ENCODE data around the gene ARHGAP45. TPM values are rescaled to one million over a fixed set of nuclear protein-coding genes. Genes with fewer than 3 reads are reported as not detected.

The ARHGAP45 gene
- total RNA-seq, 1 donor from 2014 or later, result 3.0 TPM

DNA sequence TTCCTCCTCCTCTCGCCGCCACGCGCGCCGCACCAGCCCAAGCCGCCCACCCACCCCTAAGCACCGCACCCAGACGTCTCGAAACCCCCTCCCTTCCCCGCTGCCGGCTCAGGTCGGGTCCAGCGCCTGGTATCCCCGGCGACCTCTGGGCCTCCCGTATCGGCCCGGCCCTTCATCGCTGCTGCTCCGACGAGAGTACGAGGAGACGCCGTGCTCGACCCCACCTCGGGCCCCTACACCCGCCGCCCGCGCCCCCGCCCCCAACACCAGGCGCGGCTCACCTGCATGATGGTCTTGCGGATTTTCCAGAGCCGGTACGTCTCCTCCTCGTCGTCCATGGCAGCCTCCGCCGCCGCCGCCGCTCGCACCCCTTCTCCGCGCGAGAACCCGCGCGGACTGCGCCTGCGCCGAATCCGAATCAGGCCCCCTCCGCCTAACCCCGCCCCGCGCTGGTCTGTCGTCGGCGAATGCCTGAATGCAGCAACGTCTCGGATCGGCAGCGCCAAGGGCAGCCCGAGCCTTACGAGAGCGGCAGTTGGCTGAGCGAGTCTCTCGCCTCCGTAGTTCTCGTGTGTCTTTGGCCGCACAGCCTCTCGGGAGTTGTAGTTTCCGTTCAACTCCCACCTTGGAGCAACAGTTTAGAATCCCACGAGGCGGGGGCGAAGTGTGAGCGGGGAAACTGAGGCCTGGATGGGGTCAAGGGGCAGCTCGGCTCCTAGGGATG, 28.2 kb downstream of the ARHGAP45 start, which contains the start of gene POLR2E:
Gene POLR2E (minus strand): TSS at position 398 of the 724 bp plus-strand sequence. CDS start 60 bp downstream, at position 338.
- peaks cover 30% of the 10 kb centered on the region for H3K79me2 ChIP-seq (ENCODE audit: insufficient read depth, low read length)
- no peaks in the 10 kb centered on the region for H3K9me3 ChIP-seq (ENCODE audit: insufficient read depth, low read depth, low read length)
- TF ChIP-seq CTCF (IDR thresholded peaks at IDR 0.05; ENCODE audit: insufficient read depth, low read depth, low read length) (no peak), EZH2 (IDR thresholded peaks at IDR 0.05; ENCODE audit: insufficient read depth, low read length) (no peak)
- peak within 1 kb of the TSS; percentile 96 for H3K9ac ChIP-seq (ENCODE audit: low read length)
- no peaks in the 10 kb centered on the region for H3K36me3 ChIP-seq (ENCODE audit: insufficient read depth, low read length)
- Mint-ChIP-seq H3K4me1 (ENCODE audit: low read depth, unreplicated experiment) (peaks cover 10% of the 10 kb centered on the region), H3K36me3 (ENCODE audit: low read depth, unreplicated experiment) (peaks cover 8% of the 10 kb centered on the region), H3K9me3 (ENCODE audit: unreplicated experiment) (peaks cover 4% of the 10 kb centered on the region), H3K4me3 (ENCODE audit: unreplicated experiment) (peak within 1 kb of the TSS; percentile 95), H3K27ac (ENCODE audit: unreplicated experiment) (peak within 1 kb of the TSS; percentile 84), H3K27me3 (ENCODE audit: low read depth, unreplicated experiment) (no peaks in the 10 kb centered on the region)
- peak within 1 kb of the TSS; percentile 65 for H3K27ac ChIP-seq (ENCODE audit: low read depth, low read length)
- H3K27me3 ChIP-seq (ENCODE audit: insufficient read depth, low read length), result no peaks in the 10 kb centered on the region
- H4K20me1 ChIP-seq (ENCODE audit: insufficient read depth, low read length), result peaks cover 27% of the 10 kb centered on the region
- DNase-seq (ENCODE audit: low read depth) (peak; percentile 93), FAIRE-seq (peak; percentile 20)
- no peak within 1 kb of the TSS for H2AFZ ChIP-seq (ENCODE audit: low read depth, low read length)
- peak within 1 kb of the TSS; percentile 97 for H3K4me3 ChIP-seq (ENCODE audit: insufficient read depth, low read depth, low read length)
- H3K4me2 ChIP-seq (ENCODE audit: low read length), result peak within 1 kb of the TSS; percentile 100
- H3K4me1 ChIP-seq (ENCODE audit: insufficient read depth, low read length), result peaks cover 25% of the 10 kb centered on the region

GRCh38 chr19:1097810-1098176, 30.8 kb downstream of the ARHGAP45 start:
- no peaks in the 10 kb centered on the region for H3K36me3 ChIP-seq (ENCODE audit: insufficient read depth, low read length)
- Mint-ChIP-seq H3K27me3 (ENCODE audit: low read depth, unreplicated experiment) (no peaks in the 10 kb centered on the region), H3K4me1 (ENCODE audit: low read depth, unreplicated experiment) (peaks cover 17% of the 10 kb centered on the region), H3K4me3 (ENCODE audit: unreplicated experiment) (no peak overlapping the region), H3K36me3 (ENCODE audit: low read depth, unreplicated experiment) (peaks cover 8% of the 10 kb centered on the region), H3K27ac (ENCODE audit: unreplicated experiment) (peak overlapping the region; percentile 35), H3K9me3 (ENCODE audit: unreplicated experiment) (peaks cover 4% of the 10 kb centered on the region)
- H3K4me2 ChIP-seq (ENCODE audit: low read length), result no peak overlapping the region
- TF ChIP-seq EZH2 (IDR thresholded peaks at IDR 0.05; ENCODE audit: insufficient read depth, low read length) (no peak), CTCF (IDR thresholded peaks at IDR 0.05; ENCODE audit: insufficient read depth, low read depth, low read length) (no peak)
- no peak overlapping the region for H3K4me3 ChIP-seq (ENCODE audit: insufficient read depth, low read depth, low read length)
- peaks cover 24% of the 10 kb centered on the region for H3K79me2 ChIP-seq (ENCODE audit: insufficient read depth, low read length)
- H3K4me1 ChIP-seq (ENCODE audit: insufficient read depth, low read length), result peaks cover 40% of the 10 kb centered on the region
- DNase-seq (ENCODE audit: low read depth), result no peak
- no peaks in the 10 kb centered on the region for H3K9me3 ChIP-seq (ENCODE audit: insufficient read depth, low read depth, low read length)
- H4K20me1 ChIP-seq (ENCODE audit: insufficient read depth, low read length), result peaks cover 20% of the 10 kb centered on the region
- H2AFZ ChIP-seq (ENCODE audit: low read depth, low read length), result no peak overlapping the region
- H3K27ac ChIP-seq (ENCODE audit: low read depth, low read length), result no peak overlapping the region
- FAIRE-seq, result no peak
- no peaks in the 10 kb centered on the region for H3K27me3 ChIP-seq (ENCODE audit: insufficient read depth, low read length)
- H3K9ac ChIP-seq (ENCODE audit: low read length), result no peak overlapping the region

Measured in astrocyte (in vitro differentiated cells and primary cell).